ENCODE measurements around the gene C3orf18. TPM values are rescaled to one million over a fixed set of nuclear protein-coding genes. Genes with fewer than 3 reads are reported as not detected.

Gene C3orf18
- total RNA-seq, 2 experiments from 2014 or later, result 3.9 to 5.2 TPM

DNA sequence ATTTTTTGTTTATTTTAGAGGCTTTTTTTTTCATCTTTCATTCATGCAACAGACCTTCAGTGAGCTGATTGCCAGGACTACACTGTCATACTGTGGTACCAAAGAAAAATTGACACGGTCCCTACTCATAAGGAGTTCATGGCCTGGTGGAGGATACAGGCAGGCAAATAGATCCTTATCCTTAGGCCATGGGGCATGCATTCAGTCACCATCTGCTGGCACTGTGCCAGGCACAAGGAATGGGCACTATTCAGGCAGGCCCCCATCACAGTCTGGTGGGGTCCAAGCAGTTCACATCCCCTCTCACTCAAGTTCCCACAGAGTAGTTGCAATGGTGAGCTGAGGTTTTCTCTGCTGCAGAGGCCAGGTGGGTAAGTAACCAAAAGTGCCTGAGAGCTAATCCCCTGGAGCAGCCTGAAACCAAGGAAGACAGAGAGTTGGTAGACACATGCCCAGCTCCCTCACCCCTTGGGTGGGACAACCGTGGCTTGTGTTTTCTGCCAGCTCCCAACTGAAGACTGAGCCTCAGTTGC, 26.8 kb upstream of the C3orf18 start:
- Mint-ChIP-seq H3K4me1 (ENCODE audit: low read depth) (peaks cover 39% of the 10 kb centered on the region), H3K36me3 (ENCODE audit: low read depth) (no peaks in the 10 kb centered on the region), H3K27me3 (no peaks in the 10 kb centered on the region), H3K27ac (peak overlapping the region; percentile 79), H3K4me3 (no peak overlapping the region), H3K9me3 (no peaks in the 10 kb centered on the region)
- ChIA-PET POLR2A (interaction anchor here (1.0 to 9.4 kb wide), 2 partner anchors 16 to 25 kb away, joined by 3 to 86 read pairs; partner anchors contain the start of genes CISH and HEMK1), CTCF (interaction anchor here (0.8 to 8.4 kb wide), 4 partner anchors 13 to 25 kb away, joined by 3 to 114 read pairs (median 3); partner anchors contain the start of genes CISH and HEMK1)
- ATAC-seq (ENCODE audit: poor library complexity) (no peak), DNase-seq (no peak)
- Histone ChIP-seq H3K27ac (ENCODE audit: low read depth in 1 of 2, low read length in 2 of 2) (peak overlapping the region in 1 of 2 donors; percentile 30), H3K36me3 (ENCODE audit: insufficient read depth, low read length) (no peaks in the 10 kb centered on the region), H3K9me3 (ENCODE audit: control insufficient read depth in 1 of 2, insufficient read depth in 1 of 2, low read length in 2 of 2) (no peaks in the 10 kb centered on the region), H3K27me3 (ENCODE audit: control insufficient read depth in 1 of 2, insufficient read depth in 2 of 2, low read length in 2 of 2) (no peaks in the 10 kb centered on the region), H3K4me3 (ENCODE audit: low read length) (no peak overlapping the region), H3K4me1 (ENCODE audit: insufficient read depth, low read length) (peaks cover 68% of the 10 kb centered on the region)
- TF ChIP-seq, protein P1, sequence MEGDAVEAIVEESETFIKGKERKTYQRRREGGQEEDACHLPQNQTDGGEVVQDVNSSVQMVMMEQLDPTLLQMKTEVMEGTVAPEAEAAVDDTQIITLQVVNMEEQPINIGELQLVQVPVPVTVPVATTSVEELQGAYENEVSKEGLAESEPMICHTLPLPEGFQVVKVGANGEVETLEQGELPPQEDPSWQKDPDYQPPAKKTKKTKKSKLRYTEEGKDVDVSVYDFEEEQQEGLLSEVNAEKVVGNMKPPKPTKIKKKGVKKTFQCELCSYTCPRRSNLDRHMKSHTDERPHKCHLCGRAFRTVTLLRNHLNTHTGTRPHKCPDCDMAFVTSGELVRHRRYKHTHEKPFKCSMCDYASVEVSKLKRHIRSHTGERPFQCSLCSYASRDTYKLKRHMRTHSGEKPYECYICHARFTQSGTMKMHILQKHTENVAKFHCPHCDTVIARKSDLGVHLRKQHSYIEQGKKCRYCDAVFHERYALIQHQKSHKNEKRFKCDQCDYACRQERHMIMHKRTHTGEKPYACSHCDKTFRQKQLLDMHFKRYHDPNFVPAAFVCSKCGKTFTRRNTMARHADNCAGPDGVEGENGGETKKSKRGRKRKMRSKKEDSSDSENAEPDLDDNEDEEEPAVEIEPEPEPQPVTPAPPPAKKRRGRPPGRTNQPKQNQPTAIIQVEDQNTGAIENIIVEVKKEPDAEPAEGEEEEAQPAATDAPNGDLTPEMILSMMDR (IDR thresholded peaks at IDR 0.05), result no peak
- intact Hi-C loops (cut with DNase I, micrococcal nuclease), result no loop called here

DNA sequence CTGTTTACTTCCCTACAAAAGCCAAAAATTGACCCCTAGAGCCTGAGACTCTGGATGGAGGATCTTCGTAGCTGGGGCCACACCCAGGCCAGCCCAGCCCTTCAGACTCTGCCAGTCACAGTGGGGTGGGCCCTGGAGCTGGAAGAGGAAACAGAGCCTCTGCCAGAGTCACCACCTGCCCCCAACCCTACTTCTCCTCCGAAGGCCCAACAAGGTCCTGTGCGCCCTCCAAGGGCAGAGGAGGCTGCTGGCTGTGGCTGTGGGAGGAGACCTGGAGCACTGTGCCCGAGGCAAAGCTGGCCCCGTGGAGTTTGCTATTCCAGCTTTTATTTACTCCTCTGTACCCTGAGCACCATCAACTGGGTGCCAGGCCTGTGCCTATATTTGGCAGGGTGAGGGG, 25.0 kb upstream of the C3orf18 start:
- H3K27me3 Mint-ChIP-seq, result no peaks in the 10 kb centered on the region
- CTCF ChIA-PET, result interaction anchor here (1.2 to 8.4 kb wide), 5 partner anchors 9 to 24 kb away, joined by 5 to 114 read pairs (median 20); partner anchors contain the start of genes CISH, HEMK1 and MAPKAPK3
- peak overlapping the region; percentile 42 to 50 for H3K27ac ChIP-seq (ENCODE audit: low read depth in 1 of 2, low read length in 2 of 2)

GRCh38 chr3:50591196-50591741, 23.7 kb upstream of the C3orf18 start:
- H3K27me3 Mint-ChIP-seq, result no peaks in the 10 kb centered on the region
- H3K4me3 Mint-ChIP-seq, result peak overlapping the region; percentile 39
- ChIA-PET CTCF (interaction anchor here (1.0 to 8.4 kb wide), 11 partner anchors 9 to 292 kb away, joined by 3 to 114 read pairs (median 5); partner anchors contain the start of genes CISH, HEMK1, HYAL3 and MAPKAPK3), POLR2A (interaction anchor here (0.6 to 9.4 kb wide), 11 partner anchors 9 to 1104 kb away, joined by 3 to 86 read pairs (median 10); partner anchors contain the start of genes C3orf18, CISH, HEMK1 and MANF)
- no peak for DNase-seq
- H3K9me3 ChIP-seq (ENCODE audit: control insufficient read depth in 1 of 2, insufficient read depth in 1 of 2, low read length in 2 of 2), result no peaks in the 10 kb centered on the region
- TF ChIP-seq, protein P1 (IDR thresholded peaks at IDR 0.05), result no peak
- H3K27ac Mint-ChIP-seq, result peak overlapping the region; percentile 91
- no peaks in the 10 kb centered on the region for H3K36me3 ChIP-seq (ENCODE audit: insufficient read depth, low read length)
- peak overlapping the region; percentile 47 for H3K4me3 ChIP-seq (ENCODE audit: low read length)
- intact Hi-C loops (cut with DNase I, micrococcal nuclease), result loop anchor here in 1 of 2 experiments (1.0 to 2.0 kb wide), 2 partner anchors 18 to 21 kb away; no protein-coding TSS in a partner anchor
- H3K4me1 Mint-ChIP-seq (ENCODE audit: low read depth), result peaks cover 63% of the 10 kb centered on the region
- peak overlapping the region; percentile 73 to 90 for H3K27ac ChIP-seq (ENCODE audit: low read depth in 1 of 2, low read length in 2 of 2)
- H3K4me1 ChIP-seq (ENCODE audit: insufficient read depth, low read length), result peaks cover 87% of the 10 kb centered on the region
- no peaks in the 10 kb centered on the region for H3K27me3 ChIP-seq (ENCODE audit: control insufficient read depth in 1 of 2, insufficient read depth in 2 of 2, low read length in 2 of 2)
- no peaks in the 10 kb centered on the region for H3K9me3 Mint-ChIP-seq
- peak; percentile 3 for ATAC-seq (ENCODE audit: poor library complexity)
- no peaks in the 10 kb centered on the region for H3K36me3 Mint-ChIP-seq (ENCODE audit: low read depth)

More for the DNA sequence above, 25.0 kb upstream of the C3orf18 start:
- Mint-ChIP-seq H3K4me1 (ENCODE audit: low read depth) (peaks cover 56% of the 10 kb centered on the region), H3K27ac (peak overlapping the region; percentile 79), H3K9me3 (no peaks in the 10 kb centered on the region), H3K36me3 (ENCODE audit: low read depth) (no peaks in the 10 kb centered on the region), H3K4me3 (no peak overlapping the region)
- Histone ChIP-seq H3K4me3 (ENCODE audit: low read length) (no peak overlapping the region), H3K9me3 (ENCODE audit: control insufficient read depth in 1 of 2, insufficient read depth in 1 of 2, low read length in 2 of 2) (no peaks in the 10 kb centered on the region), H3K36me3 (ENCODE audit: insufficient read depth, low read length) (no peaks in the 10 kb centered on the region), H3K27me3 (ENCODE audit: control insufficient read depth in 1 of 2, insufficient read depth in 2 of 2, low read length in 2 of 2) (no peaks in the 10 kb centered on the region), H3K4me1 (ENCODE audit: insufficient read depth, low read length) (peaks cover 75% of the 10 kb centered on the region)
- POLR2A ChIA-PET, result interaction anchor here (0.6 to 9.4 kb wide), 7 partner anchors 9 to 1955 kb away, joined by 3 to 86 read pairs (median 14); partner anchors contain the start of genes C3orf18, CISH, HEMK1 and MANF
- DNase-seq, result no peak
- intact Hi-C loops (cut with DNase I, micrococcal nuclease), result loop anchor here in 1 of 2 experiments (2.0 kb wide), 1 partner anchor 18 kb away; the partner anchor contains the start of gene CISH
- ATAC-seq (ENCODE audit: poor library complexity), result no peak
- TF ChIP-seq, protein P1 (IDR thresholded peaks at IDR 0.05), result no peak

Measured in CD4-positive, alpha-beta T cell (primary cell).